ENCODE data around the gene RASSF6. TPM values are rescaled to one million over a fixed set of nuclear protein-coding genes. Genes with fewer than 3 reads are reported as not detected.

RASSF6 gene
- total and polyA plus RNA-seq, 11 donors: 0.11 TPM; not detected in 10

DNA sequence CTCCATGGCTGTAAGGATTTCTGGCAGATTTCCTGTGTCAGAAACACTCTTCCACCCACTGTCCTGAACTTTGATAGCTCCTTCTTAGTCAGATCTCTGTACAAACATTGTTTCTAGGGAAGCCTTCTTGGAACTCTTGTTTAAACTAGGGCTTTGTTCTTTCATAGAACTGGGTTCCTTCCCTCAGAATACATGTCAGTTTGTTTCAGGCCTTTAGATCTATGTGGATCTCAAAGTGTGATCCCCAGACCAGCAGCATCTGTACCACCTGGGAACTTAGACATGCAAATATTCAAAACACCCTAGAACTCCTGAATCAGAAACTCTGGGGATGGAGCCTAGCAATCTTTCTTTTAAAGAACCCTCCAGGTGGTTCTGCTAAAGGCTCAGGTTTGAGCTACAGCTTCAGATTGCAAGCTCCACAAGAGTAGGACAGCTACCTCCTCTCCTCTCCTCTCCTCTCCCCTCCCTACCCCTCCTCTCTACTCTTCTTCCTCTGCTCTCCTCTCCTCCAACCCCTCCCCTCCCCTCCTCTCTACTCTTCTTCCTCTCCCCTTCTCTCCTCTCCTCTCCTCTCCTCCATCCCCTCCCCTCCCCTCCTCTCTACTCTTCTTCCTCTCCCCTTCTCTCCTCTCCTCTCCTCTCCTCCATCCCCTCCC is 12.7 kb downstream of the RASSF6 start:
- H3K36me3 ChIP-seq: no peaks in the 10 kb centered on the region
- no peaks in the 10 kb centered on the region for H3K4me1 ChIP-seq
- H3K9me3 ChIP-seq: no peaks in the 10 kb centered on the region
- TF ChIP-seq POLR2A (IDR thresholded peaks at IDR 0.05): no peak
- TF ChIP-seq, protein P1, sequence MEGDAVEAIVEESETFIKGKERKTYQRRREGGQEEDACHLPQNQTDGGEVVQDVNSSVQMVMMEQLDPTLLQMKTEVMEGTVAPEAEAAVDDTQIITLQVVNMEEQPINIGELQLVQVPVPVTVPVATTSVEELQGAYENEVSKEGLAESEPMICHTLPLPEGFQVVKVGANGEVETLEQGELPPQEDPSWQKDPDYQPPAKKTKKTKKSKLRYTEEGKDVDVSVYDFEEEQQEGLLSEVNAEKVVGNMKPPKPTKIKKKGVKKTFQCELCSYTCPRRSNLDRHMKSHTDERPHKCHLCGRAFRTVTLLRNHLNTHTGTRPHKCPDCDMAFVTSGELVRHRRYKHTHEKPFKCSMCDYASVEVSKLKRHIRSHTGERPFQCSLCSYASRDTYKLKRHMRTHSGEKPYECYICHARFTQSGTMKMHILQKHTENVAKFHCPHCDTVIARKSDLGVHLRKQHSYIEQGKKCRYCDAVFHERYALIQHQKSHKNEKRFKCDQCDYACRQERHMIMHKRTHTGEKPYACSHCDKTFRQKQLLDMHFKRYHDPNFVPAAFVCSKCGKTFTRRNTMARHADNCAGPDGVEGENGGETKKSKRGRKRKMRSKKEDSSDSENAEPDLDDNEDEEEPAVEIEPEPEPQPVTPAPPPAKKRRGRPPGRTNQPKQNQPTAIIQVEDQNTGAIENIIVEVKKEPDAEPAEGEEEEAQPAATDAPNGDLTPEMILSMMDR (IDR thresholded peaks at IDR 0.05): no peak
- intact Hi-C loops (cut with DNase I): no loop called here
- H3K27ac ChIP-seq: no peak overlapping the region
- H3K4me3 ChIP-seq: no peak overlapping the region
- peaks cover 0 to 17% (median 0%) of the 10 kb centered on the region in 9 donors for H3K27me3 ChIP-seq
- DNase-seq (no peak), ATAC-seq (no peak)

DNA sequence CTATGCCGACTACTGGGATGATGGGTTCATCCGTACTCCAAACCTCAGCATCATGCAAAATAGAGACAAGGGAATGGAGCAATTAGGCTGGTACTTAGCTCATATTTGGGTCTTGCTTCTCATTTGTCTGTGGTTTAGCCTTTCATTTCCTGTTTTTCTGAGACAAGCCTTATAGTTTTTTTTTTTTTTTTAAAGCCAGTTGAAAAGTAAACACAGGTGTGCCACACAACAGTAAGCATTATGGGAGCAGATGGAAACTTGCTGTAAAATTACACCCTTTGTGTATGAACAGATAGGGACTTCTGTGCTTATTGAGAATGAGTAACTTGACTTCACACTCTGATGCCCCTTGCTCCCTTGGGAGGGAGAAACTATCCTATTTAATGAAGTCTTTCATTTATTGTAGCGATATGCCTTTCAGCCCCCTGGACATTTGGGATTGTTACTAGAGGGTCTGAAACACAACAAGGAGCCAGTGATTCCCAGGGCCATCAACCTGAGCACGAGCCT is 13.7 kb downstream of the RASSF6 start:
- no peaks in the 10 kb centered on the region for H3K9me3 ChIP-seq
- H3K27me3 ChIP-seq: peaks cover 0 to 17% (median 0%) of the 10 kb centered on the region in 9 donors
- no peaks in the 10 kb centered on the region for H3K4me1 ChIP-seq
- no peak for ATAC-seq
- no peak overlapping the region for H3K27ac ChIP-seq
- no peak for DNase-seq
- 87 to 90% (median 89%) methylated on average over 4 of the region's 4 CpGs for WGBS, 4 donors
- intact Hi-C loops (cut with DNase I): no loop called here
- TF ChIP-seq POLR2A (IDR thresholded peaks at IDR 0.05): no peak
- TF ChIP-seq, protein P1 (IDR thresholded peaks at IDR 0.05): no peak
- no peak overlapping the region for H3K4me3 ChIP-seq
- H3K36me3 ChIP-seq: no peaks in the 10 kb centered on the region

DNA sequence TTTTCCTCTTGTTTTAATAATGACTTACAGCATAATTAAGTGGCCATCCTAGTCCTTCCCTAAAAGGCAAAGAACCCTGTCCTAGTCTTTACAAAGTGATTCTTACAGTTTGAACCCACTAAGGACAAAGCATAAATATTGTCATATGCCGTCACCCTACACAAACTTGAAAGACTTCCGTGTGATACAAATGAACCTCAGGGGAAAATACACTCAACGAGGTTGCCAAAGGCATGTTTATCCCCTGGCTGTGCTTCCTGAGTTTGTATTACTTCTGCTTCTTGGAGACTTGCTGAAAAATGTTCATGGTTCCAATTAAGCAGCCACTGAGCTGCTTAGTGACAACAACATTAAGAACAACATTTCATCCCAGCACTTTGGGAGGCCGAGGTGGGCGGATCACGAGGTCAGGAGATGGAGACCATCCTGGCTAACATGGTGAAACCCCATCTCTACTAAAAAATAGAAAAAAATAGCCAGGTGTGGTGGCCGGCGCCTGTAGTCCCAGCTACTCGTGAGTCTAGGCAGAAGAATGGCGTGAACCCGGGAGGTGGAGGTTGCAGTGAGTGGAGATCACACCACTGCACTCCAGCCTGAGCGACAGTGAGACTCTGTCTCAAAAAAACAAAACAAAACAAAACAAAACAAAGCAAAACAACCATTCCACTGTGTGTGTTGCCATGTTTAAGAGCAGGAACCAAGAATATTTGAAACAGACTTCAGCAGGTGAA is 16.2 kb downstream of the RASSF6 start:
- H3K27me3 ChIP-seq: peaks cover 0 to 8% (median 0%) of the 10 kb centered on the region in 9 donors
- intact Hi-C loops (cut with DNase I): no loop called here
- H3K36me3 ChIP-seq: no peaks in the 10 kb centered on the region
- TF ChIP-seq, protein P1 (IDR thresholded peaks at IDR 0.05): no peak
- no peak for TF ChIP-seq POLR2A (IDR thresholded peaks at IDR 0.05)
- H3K9me3 ChIP-seq: no peaks in the 10 kb centered on the region
- WGBS, 4 donors: 75 to 79% (median 77%) methylated on average over 12 of the region's 12 CpGs
- H3K27ac ChIP-seq: no peak overlapping the region
- H3K4me3 ChIP-seq: no peak overlapping the region
- H3K4me1 ChIP-seq: no peaks in the 10 kb centered on the region
- DNase-seq (no peak), ATAC-seq (no peak)

DNA sequence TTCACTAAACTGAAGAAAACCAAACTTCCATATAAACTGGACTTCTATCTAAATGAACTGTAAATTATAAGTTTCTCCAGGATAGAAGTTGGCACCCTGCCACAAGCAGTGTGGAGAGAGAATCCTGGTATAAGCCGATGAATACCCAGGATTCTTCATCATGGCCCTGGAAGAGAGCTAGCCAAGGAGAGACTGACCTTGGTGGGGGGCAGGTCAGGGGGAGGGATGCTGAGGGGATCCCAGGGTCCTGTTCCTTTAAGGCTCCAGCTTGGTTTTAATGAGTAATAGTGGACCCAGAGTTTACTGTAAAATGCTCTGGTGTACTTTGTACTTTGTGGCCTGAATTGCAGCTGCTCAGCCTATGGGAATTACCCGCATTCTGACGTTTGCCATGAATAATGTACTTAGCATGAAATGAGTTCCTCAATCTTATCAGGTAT is 16.9 kb downstream of the RASSF6 start:
- Histone ChIP-seq H3K36me3 (no peaks in the 10 kb centered on the region), H3K4me3 (no peak overlapping the region), H3K9me3 (no peaks in the 10 kb centered on the region), H3K27ac (no peak overlapping the region), H3K27me3 (peaks cover 0 to 4% (median 0%) of the 10 kb centered on the region in 9 donors), H3K4me1 (no peaks in the 10 kb centered on the region)
- DNase-seq (no peak), ATAC-seq (no peak)
- 59 to 74% (median 66%) methylated on average over 3 of the region's 3 CpGs for WGBS, 4 donors
- TF ChIP-seq, protein P1 (IDR thresholded peaks at IDR 0.05): no peak
- no peak for TF ChIP-seq POLR2A (IDR thresholded peaks at IDR 0.05)
- intact Hi-C loops (cut with DNase I): no loop called here

All from heart left ventricle (tissue), 16 donors.